HepG2 (cell line): Measurements from ENCODE around the gene MAP3K5. TPM values are rescaled to one million over a fixed set of nuclear protein-coding genes. Genes with fewer than 3 reads are reported as not detected.

Experiments
- ATAC-seq: fragments of 200-7000 bp; cut with Tn5 transposase; 3 replicates; pipeline ENCODE4 v1.9.1; 2020; ENCODE audit warnings: mild to moderate bottlenecking, moderate library complexity
- BruUV-seq: library from RNA; stranded (reverse); fragments of 400-500 nt; replicated peaks from 2 replicates; lab custom pipeline; 2021; lab: Mats Ljungman, UMichigan
- CTCF ChIA-PET: fragments of 300-600 bp; formaldehyde crosslinking; extraction: SDS; loops from one replicate; lab custom pipeline; 2021; ENCODE audit warnings: low total read pairs, inconsistent platforms, low intra/inter-chr PET ratio; lab: Yijun Ruan, JAX
- POLR2A ChIA-PET: fragments of 350-600 bp; sonication (Branson Sonifier 250); formaldehyde crosslinking; loops from one replicate; lab custom pipeline; 2020; ENCODE audit warnings: antibody characterized with exemption, inconsistent platforms; lab: Yijun Ruan, JAX
- DNase-seq: peaks from one replicate; pipeline ENCODE4 v3.0.0-alpha.2; 2015; ENCODE audit warnings: low spot score
- FAIRE-seq: peaks from 3 replicates; lab custom pipeline; 2011; peaks lifted over from hg19 to GRCh38; lab: Jason Lieb, UNC
- H2AFZ ChIP-seq: one replicate; pipeline ENCODE4 v1.6.1; 2011; ENCODE audit warnings: low read length, inconsistent platforms
- H3K27ac ChIP-seq: fragments of 300-600 bp; 3 replicates; pipeline ENCODE4 v1.8.0; 2011; ENCODE audit warnings: mixed run types, mild to moderate bottlenecking, mixed read lengths, low read length, inconsistent platforms; ENCODE audit not compliant: insufficient read depth; ENCODE audit errors: extremely low read length
- H3K27me3 ChIP-seq, 2 experiments: fragments of 200-600 bp in 1 of 2; 2 replicates in 1 of 2; 3 replicates in 1 of 2; pipeline versions ENCODE4 v1.6.0 to v1.8.0; 2011; ENCODE audit warnings: low read length in 2 of 2, mild to moderate bottlenecking in 2 of 2, moderate library complexity in 2 of 2, inconsistent platforms in 1 of 2; ENCODE audit not compliant: insufficient read depth in 2 of 2, control insufficient read depth in 1 of 2
- H3K36me3 ChIP-seq, 2 experiments: fragments of 200-600 bp in 1 of 2; replicated peaks in 1 of 2; 2 replicates in 1 of 2; 3 replicates in 1 of 2; pipeline versions ENCODE4 v1.5.1 to v1.8.0; 2011; ENCODE audit warnings: low read length in 2 of 2, inconsistent platforms in 1 of 2; ENCODE audit not compliant: insufficient read depth in 2 of 2, control insufficient read depth in 1 of 2
- H3K4me1 ChIP-seq: 2 replicates; pipeline ENCODE4 v1.5.1; 2012; ENCODE audit warnings: low read length, inconsistent platforms; ENCODE audit not compliant: insufficient read depth
- H3K4me2 ChIP-seq: 2 replicates; pipeline ENCODE4 v1.6.0; 2011; ENCODE audit warnings: low read depth, low read length, inconsistent platforms
- H3K4me3 ChIP-seq, 3 experiments: fragments of 200-600 bp in 1 of 3; sonication (generic), shearing (Covaris generic) in 1 of 3; replicated peaks in 1 of 3; 2 replicates each; pipeline ENCODE4 v1.5.1; 2011 to 2016; ENCODE audit warnings: low read length in 3 of 3, inconsistent platforms in 2 of 3, low read depth in 2 of 3, mild to moderate bottlenecking in 2 of 3, control low read depth in 1 of 3, mixed read lengths in 1 of 3; ENCODE audit not compliant: insufficient read depth in 1 of 3
- H3K79me2 ChIP-seq: one replicate; pipeline ENCODE4 v1.6.1; 2011; ENCODE audit warnings: low read length, inconsistent platforms; ENCODE audit not compliant: insufficient read depth
- H3K9ac ChIP-seq: 2 replicates; pipeline ENCODE4 v1.6.0; 2011; ENCODE audit warnings: mild to moderate bottlenecking, low read depth, low read length, inconsistent platforms; ENCODE audit not compliant: insufficient read depth
- H3K9me3 ChIP-seq: 2 replicates; pipeline ENCODE4 v1.5.1; 2012; ENCODE audit warnings: mild to moderate bottlenecking, low read length
- H4K20me1 ChIP-seq: 2 replicates; pipeline ENCODE4 v1.6.0; 2011; ENCODE audit warnings: inconsistent platforms, mild to moderate bottlenecking, low read length, moderate library complexity; ENCODE audit not compliant: insufficient read depth
- LCORL ChIP-seq, 2 experiments: fragments of 450-650 bp in 1 of 2; sonication (generic) in 1 of 2; formaldehyde crosslinking in 1 of 2; IDR thresholded peaks; 2 replicates each; pipeline versions ENCODE4 v1.5.0 to v1.6.1; 2017 to 2020; ENCODE audit warnings: antibody characterized with exemption in 1 of 2, missing genetic modification reagents in 1 of 2
- NFKBIZ ChIP-seq: IDR thresholded peaks from 2 replicates; pipeline ENCODE4 v1.6.1; 2018; ENCODE audit warnings: missing genetic modification reagents, missing compliant biosample characterization
- NPAS2 ChIP-seq: sonication (generic); formaldehyde crosslinking; IDR thresholded peaks from 2 replicates; pipeline ENCODE4 v1.8.0; 2022; ENCODE audit warnings: mild to moderate bottlenecking, missing genetic modification reagents, borderline replicate concordance
- REL ChIP-seq: sonication (generic); formaldehyde crosslinking; conservative IDR thresholded peaks from 2 replicates; pipeline ENCODE4 v1.8.0; 2022; ENCODE audit warnings: mild to moderate bottlenecking, missing genetic modification reagents, moderate library complexity
- ZBTB3 ChIP-seq: sonication (generic); formaldehyde crosslinking; IDR thresholded peaks from 2 replicates; pipeline ENCODE4 v1.4.0; 2020; ENCODE audit warnings: low read depth, mild to moderate bottlenecking, moderate library complexity, missing genetic modification reagents, borderline replicate concordance
- ZFP37 ChIP-seq: sonication (generic); formaldehyde crosslinking; IDR thresholded peaks from 2 replicates; pipeline ENCODE4 v1.4.0; 2020; ENCODE audit warnings: missing genetic modification reagents, borderline replicate concordance
- ZKSCAN8 ChIP-seq: IDR thresholded peaks from 2 replicates; pipeline ENCODE4 v1.6.1; 2016; ENCODE audit warnings: borderline replicate concordance, missing genetic modification reagents, missing compliant biosample characterization
- ZNF333 ChIP-seq: sonication (generic); formaldehyde crosslinking; IDR thresholded peaks from 2 replicates; pipeline ENCODE4 v1.4.0; 2020; ENCODE audit warnings: mild to moderate bottlenecking, missing genetic modification reagents, borderline replicate concordance
- ZNF790 ChIP-seq: sonication (generic); formaldehyde crosslinking; IDR thresholded peaks from 2 replicates; pipeline ENCODE4 v1.8.0; 2022; ENCODE audit warnings: missing genetic modification reagents, mild to moderate bottlenecking, borderline replicate concordance
- WGBS: methylation state at CpG from one replicate; pipeline ENCODE4 v1.1.6; 2017; ENCODE audit warnings: low lambda C conversion rate; 5-methylcytosine and 5-hydroxymethylcytosine counted together
- in situ Hi-C: cut with HindIII; loops from 2 replicates; pipeline ENCODE4 v1.10.0; 2017; ENCODE audit warnings: low pct_unique_long_range_greater_than_20kb; ENCODE audit not compliant: extremely low pct_ligation_motif_present
- intact Hi-C: fragments of 100-400 bp; cut with micrococcal nuclease; formaldehyde crosslinking; loops from one replicate; pipeline ENCODE4 v1.10.0; 2022; ENCODE audit not compliant: unreplicated experiment
- polyA plus RNA-seq, 8 experiments: library from polyadenylated mRNA; depleted of rRNA in 3 of 8; stranded (reverse) in 7 of 8; unstranded in 1 of 8; fragments of >200 nt; fragmentation: Illumina TruSeq in 4 of 8; extraction: Trizol in 4 of 8; gene quantifications; 2 replicates each; pipeline versions ENCODE4 v1.2.1 to v1.2.3, GENCODE V29; 2011 to 2016; ENCODE audit warnings: low read depth in 4 of 8, missing spikeins in 1 of 8, mixed read lengths in 1 of 8; ENCODE audit not compliant: insufficient read depth in 1 of 8
- total RNA-seq, 5 experiments: library from RNA; depleted of rRNA; stranded (reverse); fragments of >200 nt; fragmentation: Illumina TruSeq; extraction: Trizol; gene quantifications; 2 replicates each; pipeline ENCODE4 v1.2.3, GENCODE V29; 2016; ENCODE audit warnings: low read depth in 1 of 5
- TF ChIP-seq, protein P1 (sequence below): sonication (generic); formaldehyde crosslinking; IDR thresholded peaks from 2 replicates; pipeline ENCODE4 v1.5.0; 2020; ENCODE audit warnings: mild to moderate bottlenecking, missing genetic modification reagents
- TF ChIP-seq, protein P2 (sequence below): sonication (generic); formaldehyde crosslinking; IDR thresholded peaks from 2 replicates; pipeline ENCODE4 v1.5.1; 2020; ENCODE audit warnings: missing genetic modification reagents, mild to moderate bottlenecking, borderline replicate concordance
- TF ChIP-seq, protein P3 (sequence below): sonication (generic); formaldehyde crosslinking; IDR thresholded peaks from 2 replicates; pipeline ENCODE4 v1.4.0; 2020; ENCODE audit warnings: missing genetic modification reagents, borderline replicate concordance
- TF ChIP-seq, protein P4 (sequence below): IDR thresholded peaks from 2 replicates; pipeline ENCODE4 v1.6.1; 2016; ENCODE audit warnings: control low read depth

The MAP3K5 gene
- total and polyA plus RNA-seq, 2 of the 13 experiments (the other 11 are each of a cell fraction or from before 2014, with no cell fraction given) = not detected

DNA sequence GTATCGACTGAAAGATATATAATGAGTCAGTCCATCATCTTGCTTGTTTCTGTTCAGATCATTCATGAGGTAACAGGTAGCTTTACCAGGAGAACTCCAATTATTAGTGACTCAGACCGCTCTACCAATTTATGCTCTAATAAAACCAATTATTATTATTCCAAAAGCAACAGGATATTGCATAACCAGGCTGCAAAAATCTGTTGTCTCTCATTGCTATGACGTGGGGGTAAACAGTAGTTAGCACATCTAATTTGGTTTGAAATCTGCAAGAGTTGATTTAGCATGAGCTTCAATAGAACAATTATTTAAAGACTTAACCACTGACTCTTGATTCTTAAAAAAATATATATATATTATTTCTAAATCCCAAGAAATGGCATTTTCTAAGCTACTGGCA, 151.1 kb downstream of the MAP3K5 start:
- FAIRE-seq (no peak), DNase-seq (no peak), ATAC-seq (no peak)
- H3K9ac ChIP-seq = no peak overlapping the region
- WGBS = 14% methylated on average over 3 of the region's 3 CpGs
- BruUV-seq = no TSS peak
- no peaks in the 10 kb centered on the region for H4K20me1 ChIP-seq
- H3K9me3 ChIP-seq = no peaks in the 10 kb centered on the region
- H3K4me3 ChIP-seq = no peak overlapping the region
- no peaks in the 10 kb centered on the region for H3K36me3 ChIP-seq
- no peak overlapping the region for H3K4me2 ChIP-seq
- H3K27ac ChIP-seq = no peak overlapping the region
- H3K4me1 ChIP-seq = no peaks in the 10 kb centered on the region
- intact Hi-C loops (loop anchor here (5.0 kb wide), 2 partner anchors 206 to 1001 kb away; no protein-coding TSS in a partner anchor), in situ Hi-C loops (loop anchor here (5.0 to 25.0 kb wide), 3 partner anchors 151 to 1004 kb away; partner anchors contain the start of genes MAP3K5 and SLC35D3)
- no peaks in the 10 kb centered on the region for H3K27me3 ChIP-seq
- no peak overlapping the region for H2AFZ ChIP-seq
- CTCF ChIA-PET = no interaction called here
- POLR2A ChIA-PET = no interaction called here
- no peaks in the 10 kb centered on the region for H3K79me2 ChIP-seq
- TF ChIP-seq NPAS2 (CRISPR knock-in tag) (no peak), ZKSCAN8 (CRISPR knock-in tag) (no peak), REL (CRISPR knock-in tag) (no peak), ZNF790 (CRISPR knock-in tag) (no peak), ZNF333 (no peak), ZFP37 (CRISPR knock-in tag) (no peak), NFKBIZ (no peak), LCORL (IDR thresholded peaks at IDR 0.05) (no peak), LCORL (CRISPR knock-in tag; IDR thresholded peaks at IDR 0.05) (no peak), ZBTB3 (CRISPR knock-in tag) (no peak)
- TF ChIP-seq, protein P1, sequence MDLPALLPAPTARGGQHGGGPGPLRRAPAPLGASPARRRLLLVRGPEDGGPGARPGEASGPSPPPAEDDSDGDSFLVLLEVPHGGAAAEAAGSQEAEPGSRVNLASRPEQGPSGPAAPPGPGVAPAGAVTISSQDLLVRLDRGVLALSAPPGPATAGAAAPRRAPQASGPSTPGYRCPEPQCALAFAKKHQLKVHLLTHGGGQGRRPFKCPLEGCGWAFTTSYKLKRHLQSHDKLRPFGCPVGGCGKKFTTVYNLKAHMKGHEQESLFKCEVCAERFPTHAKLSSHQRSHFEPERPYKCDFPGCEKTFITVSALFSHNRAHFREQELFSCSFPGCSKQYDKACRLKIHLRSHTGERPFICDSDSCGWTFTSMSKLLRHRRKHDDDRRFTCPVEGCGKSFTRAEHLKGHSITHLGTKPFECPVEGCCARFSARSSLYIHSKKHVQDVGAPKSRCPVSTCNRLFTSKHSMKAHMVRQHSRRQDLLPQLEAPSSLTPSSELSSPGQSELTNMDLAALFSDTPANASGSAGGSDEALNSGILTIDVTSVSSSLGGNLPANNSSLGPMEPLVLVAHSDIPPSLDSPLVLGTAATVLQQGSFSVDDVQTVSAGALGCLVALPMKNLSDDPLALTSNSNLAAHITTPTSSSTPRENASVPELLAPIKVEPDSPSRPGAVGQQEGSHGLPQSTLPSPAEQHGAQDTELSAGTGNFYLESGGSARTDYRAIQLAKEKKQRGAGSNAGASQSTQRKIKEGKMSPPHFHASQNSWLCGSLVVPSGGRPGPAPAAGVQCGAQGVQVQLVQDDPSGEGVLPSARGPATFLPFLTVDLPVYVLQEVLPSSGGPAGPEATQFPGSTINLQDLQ (CRISPR knock-in tag) = no peak
- TF ChIP-seq, protein P2, sequence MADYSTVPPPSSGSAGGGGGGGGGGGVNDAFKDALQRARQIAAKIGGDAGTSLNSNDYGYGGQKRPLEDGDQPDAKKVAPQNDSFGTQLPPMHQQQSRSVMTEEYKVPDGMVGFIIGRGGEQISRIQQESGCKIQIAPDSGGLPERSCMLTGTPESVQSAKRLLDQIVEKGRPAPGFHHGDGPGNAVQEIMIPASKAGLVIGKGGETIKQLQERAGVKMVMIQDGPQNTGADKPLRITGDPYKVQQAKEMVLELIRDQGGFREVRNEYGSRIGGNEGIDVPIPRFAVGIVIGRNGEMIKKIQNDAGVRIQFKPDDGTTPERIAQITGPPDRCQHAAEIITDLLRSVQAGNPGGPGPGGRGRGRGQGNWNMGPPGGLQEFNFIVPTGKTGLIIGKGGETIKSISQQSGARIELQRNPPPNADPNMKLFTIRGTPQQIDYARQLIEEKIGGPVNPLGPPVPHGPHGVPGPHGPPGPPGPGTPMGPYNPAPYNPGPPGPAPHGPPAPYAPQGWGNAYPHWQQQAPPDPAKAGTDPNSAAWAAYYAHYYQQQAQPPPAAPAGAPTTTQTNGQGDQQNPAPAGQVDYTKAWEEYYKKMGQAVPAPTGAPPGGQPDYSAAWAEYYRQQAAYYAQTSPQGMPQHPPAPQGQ (CRISPR knock-in tag) = no peak
- TF ChIP-seq, protein P3, sequence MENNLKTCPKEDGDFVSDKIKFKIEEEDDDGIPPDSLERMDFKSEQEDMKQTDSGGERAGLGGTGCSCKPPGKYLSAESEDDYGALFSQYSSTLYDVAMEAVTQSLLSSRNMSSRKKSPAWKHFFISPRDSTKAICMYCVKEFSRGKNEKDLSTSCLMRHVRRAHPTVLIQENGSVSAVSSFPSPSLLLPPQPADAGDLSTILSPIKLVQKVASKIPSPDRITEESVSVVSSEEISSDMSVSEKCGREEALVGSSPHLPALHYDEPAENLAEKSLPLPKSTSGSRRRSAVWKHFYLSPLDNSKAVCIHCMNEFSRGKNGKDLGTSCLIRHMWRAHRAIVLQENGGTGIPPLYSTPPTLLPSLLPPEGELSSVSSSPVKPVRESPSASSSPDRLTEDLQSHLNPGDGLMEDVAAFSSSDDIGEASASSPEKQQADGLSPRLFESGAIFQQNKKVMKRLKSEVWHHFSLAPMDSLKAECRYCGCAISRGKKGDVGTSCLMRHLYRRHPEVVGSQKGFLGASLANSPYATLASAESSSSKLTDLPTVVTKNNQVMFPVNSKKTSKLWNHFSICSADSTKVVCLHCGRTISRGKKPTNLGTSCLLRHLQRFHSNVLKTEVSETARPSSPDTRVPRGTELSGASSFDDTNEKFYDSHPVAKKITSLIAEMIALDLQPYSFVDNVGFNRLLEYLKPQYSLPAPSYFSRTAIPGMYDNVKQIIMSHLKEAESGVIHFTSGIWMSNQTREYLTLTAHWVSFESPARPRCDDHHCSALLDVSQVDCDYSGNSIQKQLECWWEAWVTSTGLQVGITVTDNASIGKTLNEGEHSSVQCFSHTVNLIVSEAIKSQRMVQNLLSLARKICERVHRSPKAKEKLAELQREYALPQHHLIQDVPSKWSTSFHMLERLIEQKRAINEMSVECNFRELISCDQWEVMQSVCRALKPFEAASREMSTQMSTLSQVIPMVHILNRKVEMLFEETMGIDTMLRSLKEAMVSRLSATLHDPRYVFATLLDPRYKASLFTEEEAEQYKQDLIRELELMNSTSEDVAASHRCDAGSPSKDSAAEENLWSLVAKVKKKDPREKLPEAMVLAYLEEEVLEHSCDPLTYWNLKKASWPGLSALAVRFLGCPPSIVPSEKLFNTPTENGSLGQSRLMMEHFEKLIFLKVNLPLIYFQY = no peak
- TF ChIP-seq, protein P4, sequence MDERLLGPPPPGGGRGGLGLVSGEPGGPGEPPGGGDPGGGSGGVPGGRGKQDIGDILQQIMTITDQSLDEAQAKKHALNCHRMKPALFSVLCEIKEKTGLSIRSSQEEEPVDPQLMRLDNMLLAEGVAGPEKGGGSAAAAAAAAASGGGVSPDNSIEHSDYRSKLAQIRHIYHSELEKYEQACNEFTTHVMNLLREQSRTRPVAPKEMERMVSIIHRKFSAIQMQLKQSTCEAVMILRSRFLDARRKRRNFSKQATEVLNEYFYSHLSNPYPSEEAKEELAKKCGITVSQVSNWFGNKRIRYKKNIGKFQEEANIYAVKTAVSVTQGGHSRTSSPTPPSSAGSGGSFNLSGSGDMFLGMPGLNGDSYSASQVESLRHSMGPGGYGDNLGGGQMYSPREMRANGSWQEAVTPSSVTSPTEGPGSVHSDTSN (CRISPR knock-in tag) = no peak
